Neural cell (in vitro differentiated cells): Measurements from ENCODE around the gene LDB2. TPM values are rescaled to one million over a fixed set of nuclear protein-coding genes. Genes with fewer than 3 reads are reported as not detected.

ENCODE experiments used
- H2AFZ ChIP-seq: fragments of 200-600, 300-800 bp; sonication (generic), shearing (Covaris generic); 2 replicates; pipeline ENCODE4 v1.6.0; 2014; ENCODE audit warnings: low read depth, mild to moderate bottlenecking, antibody characterized with exemption, low read length, moderate library complexity
- H3F3A ChIP-seq: fragments of 200-600 bp; shearing (Covaris generic); 2 replicates; pipeline ENCODE4 v1.6.1; 2016; ENCODE audit warnings: mild to moderate bottlenecking, moderate library complexity, mixed read lengths, antibody characterized with exemption, low read length; ENCODE audit not compliant: insufficient read depth, poor library complexity, severe bottlenecking
- H3K27ac ChIP-seq: fragments of 200-600, 300-800 bp; sonication (generic), shearing (Covaris generic); 2 replicates; pipeline ENCODE4 v1.5.1; 2014; ENCODE audit warnings: mild to moderate bottlenecking, low read length, moderate library complexity
- H3K27me3 ChIP-seq: fragments of 300-800, 200-600 bp; sonication (generic), shearing (Covaris generic); 2 replicates; pipeline ENCODE4 v1.6.0; 2014; ENCODE audit warnings: mild to moderate bottlenecking, low read depth, low read length, moderate library complexity; ENCODE audit not compliant: insufficient read depth
- H3K36me3 ChIP-seq: fragments of 300-800, 200-600 bp; sonication (generic), shearing (Covaris generic); 2 replicates; pipeline ENCODE4 v1.5.1; 2014; ENCODE audit warnings: mild to moderate bottlenecking, antibody characterized with exemption, low read length, moderate library complexity; ENCODE audit not compliant: insufficient read depth
- H3K4me2 ChIP-seq: fragments of 300-800, 200-600 bp; sonication (generic), shearing (Covaris generic); 2 replicates; pipeline ENCODE4 v1.6.0; 2014; ENCODE audit warnings: mild to moderate bottlenecking, low read length
- H3K4me3 ChIP-seq: fragments of 300-800, 200-600 bp; sonication (generic), shearing (Covaris generic); 2 replicates; pipeline ENCODE4 v1.5.1; 2014; ENCODE audit warnings: mild to moderate bottlenecking, low read length, moderate library complexity
- H3K79me2 ChIP-seq: fragments of 200-600 bp; shearing (Covaris generic); replicated peaks from 2 replicates; pipeline ENCODE4 v1.6.0; 2014; ENCODE audit warnings: mild to moderate bottlenecking, low read length, moderate library complexity; ENCODE audit not compliant: insufficient read depth
- H3K9ac ChIP-seq: fragments of 300-800, 200-600 bp; sonication (generic), shearing (Covaris generic); 2 replicates; pipeline ENCODE4 v1.6.1; 2016; ENCODE audit warnings: mild to moderate bottlenecking, low read length, mixed read lengths
- H3K9me2 ChIP-seq: fragments of 200-600 bp; shearing (Covaris generic); 2 replicates; pipeline ENCODE4 v1.6.1; 2016; ENCODE audit warnings: mild to moderate bottlenecking, low read length, mixed read lengths; ENCODE audit not compliant: insufficient read depth
- H3K9me3 ChIP-seq: fragments of 200-600, 300-800 bp; sonication (generic), shearing (Covaris generic); 2 replicates; pipeline ENCODE4 v1.6.1; 2016; ENCODE audit warnings: mild to moderate bottlenecking, mixed run types, low read length, moderate library complexity, mixed read lengths
- H4K20me1 ChIP-seq: fragments of 200-600 bp; shearing (Covaris generic); 2 replicates; pipeline ENCODE4 v1.6.1; 2016; ENCODE audit warnings: mild to moderate bottlenecking, mixed run types; ENCODE audit not compliant: insufficient read depth
- EP300 ChIP-seq: fragments of 450-650 bp; conservative IDR thresholded peaks from 2 replicates; pipeline ENCODE4 v1.6.1; 2014; ENCODE audit warnings: antibody characterized with exemption, mild to moderate bottlenecking, moderate library complexity; ENCODE audit not compliant: poor library complexity, severe bottlenecking
- EZH2 ChIP-seq: fragments of 200-600, 300-800 bp; shearing (Covaris generic), sonication (generic); IDR thresholded peaks from 2 replicates; pipeline ENCODE4 v1.6.1; 2014; ENCODE audit warnings: antibody characterized with exemption, low read length, borderline replicate concordance, mild to moderate bottlenecking; ENCODE audit not compliant: insufficient read depth, poor library complexity, severe bottlenecking
- MXI1 ChIP-seq: fragments of 450-650 bp; conservative IDR thresholded peaks from 2 replicates; pipeline ENCODE4 v1.6.1; 2014; ENCODE audit warnings: antibody characterized with exemption, mild to moderate bottlenecking; ENCODE audit not compliant: poor library complexity, severe bottlenecking
- POLR2AphosphoS5 ChIP-seq: IDR thresholded peaks from 2 replicates; pipeline ENCODE4 v1.6.1; 2012
- RAD21 ChIP-seq: fragments of 450-650 bp; conservative IDR thresholded peaks from 2 replicates; pipeline ENCODE4 v1.6.1; 2014; ENCODE audit warnings: antibody characterized with exemption, mild to moderate bottlenecking, moderate library complexity
- SMC3 ChIP-seq: fragments of 450-650 bp; conservative IDR thresholded peaks from 2 replicates; pipeline ENCODE4 v1.6.1; 2014; ENCODE audit warnings: antibody characterized with exemption, mild to moderate bottlenecking, moderate library complexity; ENCODE audit not compliant: poor library complexity
- TAF1 ChIP-seq: IDR thresholded peaks from 2 replicates; pipeline ENCODE4 v1.6.1; 2012; ENCODE audit warnings: low read depth
- polyA plus RNA-seq: library from polyadenylated mRNA; depleted of rRNA; stranded (reverse); fragments of >200 nt; gene quantifications from 2 replicates; pipeline ENCODE4 v1.2.3, GENCODE V29; 2014
- TF ChIP-seq, protein P1 (sequence below): IDR thresholded peaks from 2 replicates; pipeline ENCODE4 v1.6.1; 2012; ENCODE audit warnings: borderline replicate concordance
- TF ChIP-seq, protein P2 (sequence below): fragments of 450-650 bp; IDR thresholded peaks from 2 replicates; pipeline ENCODE4 v1.5.1; 2014; ENCODE audit warnings: antibody characterized with exemption, mild to moderate bottlenecking, moderate library complexity; ENCODE audit not compliant: poor library complexity, severe bottlenecking

Gene LDB2
- polyA plus RNA-seq, 1 donor from 2014 or later = 58.9 TPM

DNA sequence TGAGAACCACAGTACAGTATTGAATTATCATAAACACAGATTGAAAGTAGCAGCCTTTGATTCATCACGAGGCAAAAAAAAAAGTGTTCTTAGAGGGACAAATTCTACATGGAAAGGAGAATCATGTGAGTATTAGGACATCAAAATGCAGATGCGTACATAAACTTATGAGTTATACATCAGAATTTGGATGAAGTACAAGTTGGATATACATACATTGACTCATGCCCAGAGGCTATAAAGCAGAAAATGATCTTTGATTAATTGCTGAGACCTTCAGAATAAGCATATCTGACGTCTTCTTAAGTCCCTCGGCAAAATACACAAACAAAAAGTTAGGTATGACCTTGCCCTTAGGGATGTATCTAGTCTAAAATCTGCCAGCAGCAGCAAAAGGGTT is 206.4 kb downstream of the LDB2 start:
- H3K9me2 ChIP-seq = no peaks in the 10 kb centered on the region
- no peak overlapping the region for H3K4me2 ChIP-seq
- H3K4me3 ChIP-seq = no peak overlapping the region
- H4K20me1 ChIP-seq = no peaks in the 10 kb centered on the region
- no peaks in the 10 kb centered on the region for H3K36me3 ChIP-seq
- no peak for TF ChIP-seq MXI1
- TF ChIP-seq, protein P1, sequence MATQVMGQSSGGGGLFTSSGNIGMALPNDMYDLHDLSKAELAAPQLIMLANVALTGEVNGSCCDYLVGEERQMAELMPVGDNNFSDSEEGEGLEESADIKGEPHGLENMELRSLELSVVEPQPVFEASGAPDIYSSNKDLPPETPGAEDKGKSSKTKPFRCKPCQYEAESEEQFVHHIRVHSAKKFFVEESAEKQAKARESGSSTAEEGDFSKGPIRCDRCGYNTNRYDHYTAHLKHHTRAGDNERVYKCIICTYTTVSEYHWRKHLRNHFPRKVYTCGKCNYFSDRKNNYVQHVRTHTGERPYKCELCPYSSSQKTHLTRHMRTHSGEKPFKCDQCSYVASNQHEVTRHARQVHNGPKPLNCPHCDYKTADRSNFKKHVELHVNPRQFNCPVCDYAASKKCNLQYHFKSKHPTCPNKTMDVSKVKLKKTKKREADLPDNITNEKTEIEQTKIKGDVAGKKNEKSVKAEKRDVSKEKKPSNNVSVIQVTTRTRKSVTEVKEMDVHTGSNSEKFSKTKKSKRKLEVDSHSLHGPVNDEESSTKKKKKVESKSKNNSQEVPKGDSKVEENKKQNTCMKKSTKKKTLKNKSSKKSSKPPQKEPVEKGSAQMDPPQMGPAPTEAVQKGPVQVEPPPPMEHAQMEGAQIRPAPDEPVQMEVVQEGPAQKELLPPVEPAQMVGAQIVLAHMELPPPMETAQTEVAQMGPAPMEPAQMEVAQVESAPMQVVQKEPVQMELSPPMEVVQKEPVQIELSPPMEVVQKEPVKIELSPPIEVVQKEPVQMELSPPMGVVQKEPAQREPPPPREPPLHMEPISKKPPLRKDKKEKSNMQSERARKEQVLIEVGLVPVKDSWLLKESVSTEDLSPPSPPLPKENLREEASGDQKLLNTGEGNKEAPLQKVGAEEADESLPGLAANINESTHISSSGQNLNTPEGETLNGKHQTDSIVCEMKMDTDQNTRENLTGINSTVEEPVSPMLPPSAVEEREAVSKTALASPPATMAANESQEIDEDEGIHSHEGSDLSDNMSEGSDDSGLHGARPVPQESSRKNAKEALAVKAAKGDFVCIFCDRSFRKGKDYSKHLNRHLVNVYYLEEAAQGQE = no peak
- no peaks in the 10 kb centered on the region for H3K27me3 ChIP-seq
- H3K9ac ChIP-seq = no peak overlapping the region
- H3K27ac ChIP-seq = no peak overlapping the region
- no peaks in the 10 kb centered on the region for H3K9me3 ChIP-seq
- no peak overlapping the region for H2AFZ ChIP-seq
- no peaks in the 10 kb centered on the region for H3F3A ChIP-seq
- no peaks in the 10 kb centered on the region for H3K79me2 ChIP-seq

DNA sequence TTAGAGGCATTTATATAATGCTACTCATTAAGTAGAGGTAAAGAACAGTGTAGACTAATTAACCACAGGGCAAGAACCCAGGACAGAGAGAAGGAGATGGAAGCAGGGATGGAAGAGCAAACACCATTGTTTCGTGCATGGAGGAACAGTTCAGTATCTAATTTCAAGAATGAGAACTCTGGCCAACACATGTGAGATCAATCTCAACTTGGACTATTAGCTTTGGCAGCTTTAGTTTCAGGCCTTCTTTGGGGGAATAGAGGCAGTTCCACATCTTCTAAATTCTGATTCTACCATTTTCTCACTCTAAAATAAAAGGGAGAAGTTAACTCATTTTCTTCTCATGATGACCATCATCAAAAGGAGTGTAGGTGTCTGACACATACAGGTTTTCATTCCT is 207.0 kb downstream of the LDB2 start:
- H3K9ac ChIP-seq = no peak overlapping the region
- H3K27me3 ChIP-seq = no peaks in the 10 kb centered on the region

DNA sequence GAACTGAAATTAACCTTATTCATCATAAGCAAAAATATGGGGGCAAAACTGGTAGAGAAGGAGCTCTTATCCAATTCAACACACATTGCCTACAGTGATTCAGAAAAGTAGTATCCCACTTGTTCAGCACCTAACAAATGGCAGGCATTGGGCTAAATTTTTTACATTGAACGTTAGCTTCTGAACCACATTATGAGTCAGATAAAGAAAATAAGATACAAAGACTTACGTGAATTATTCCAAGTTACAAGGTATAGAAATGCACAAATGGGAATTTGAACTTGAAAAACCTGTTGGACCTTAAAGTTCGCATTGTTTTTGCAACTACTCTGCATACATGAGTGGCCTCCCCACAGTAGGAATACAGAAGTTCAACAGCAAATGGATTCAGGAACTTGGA is 210.6 kb downstream of the LDB2 start:
- H3K9me2 ChIP-seq = no peaks in the 10 kb centered on the region

More for the DNA sequence above, 207.0 kb downstream of the LDB2 start:
- no peaks in the 10 kb centered on the region for H3F3A ChIP-seq
- H3K9me2 ChIP-seq = no peaks in the 10 kb centered on the region
- no peaks in the 10 kb centered on the region for H3K36me3 ChIP-seq
- H4K20me1 ChIP-seq = no peaks in the 10 kb centered on the region
- no peak overlapping the region for H3K4me3 ChIP-seq
- no peak overlapping the region for H3K27ac ChIP-seq
- H3K4me2 ChIP-seq = no peak overlapping the region
- no peak for TF ChIP-seq POLR2AphosphoS5
- no peak for TF ChIP-seq SMC3
- no peak for TF ChIP-seq RAD21
- TF ChIP-seq, protein P2, sequence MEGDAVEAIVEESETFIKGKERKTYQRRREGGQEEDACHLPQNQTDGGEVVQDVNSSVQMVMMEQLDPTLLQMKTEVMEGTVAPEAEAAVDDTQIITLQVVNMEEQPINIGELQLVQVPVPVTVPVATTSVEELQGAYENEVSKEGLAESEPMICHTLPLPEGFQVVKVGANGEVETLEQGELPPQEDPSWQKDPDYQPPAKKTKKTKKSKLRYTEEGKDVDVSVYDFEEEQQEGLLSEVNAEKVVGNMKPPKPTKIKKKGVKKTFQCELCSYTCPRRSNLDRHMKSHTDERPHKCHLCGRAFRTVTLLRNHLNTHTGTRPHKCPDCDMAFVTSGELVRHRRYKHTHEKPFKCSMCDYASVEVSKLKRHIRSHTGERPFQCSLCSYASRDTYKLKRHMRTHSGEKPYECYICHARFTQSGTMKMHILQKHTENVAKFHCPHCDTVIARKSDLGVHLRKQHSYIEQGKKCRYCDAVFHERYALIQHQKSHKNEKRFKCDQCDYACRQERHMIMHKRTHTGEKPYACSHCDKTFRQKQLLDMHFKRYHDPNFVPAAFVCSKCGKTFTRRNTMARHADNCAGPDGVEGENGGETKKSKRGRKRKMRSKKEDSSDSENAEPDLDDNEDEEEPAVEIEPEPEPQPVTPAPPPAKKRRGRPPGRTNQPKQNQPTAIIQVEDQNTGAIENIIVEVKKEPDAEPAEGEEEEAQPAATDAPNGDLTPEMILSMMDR = no peak
- TF ChIP-seq EZH2 = no peak
- H3K9me3 ChIP-seq = no peaks in the 10 kb centered on the region
- no peaks in the 10 kb centered on the region for H3K79me2 ChIP-seq
- no peak overlapping the region for H2AFZ ChIP-seq

More for the DNA sequence above, 210.6 kb downstream of the LDB2 start:
- no peak for TF ChIP-seq SMC3
- no peak for TF ChIP-seq POLR2AphosphoS5
- TF ChIP-seq, protein P2 = no peak
- no peak for TF ChIP-seq EZH2
- TF ChIP-seq TAF1 = no peak
- no peak for TF ChIP-seq RAD21
- TF ChIP-seq, protein P1 = no peak
- TF ChIP-seq MXI1 = no peak
- TF ChIP-seq EP300 = no peak
- Histone ChIP-seq H3K79me2 (no peaks in the 10 kb centered on the region), H3F3A (no peaks in the 10 kb centered on the region), H4K20me1 (no peaks in the 10 kb centered on the region), H3K27me3 (no peaks in the 10 kb centered on the region), H2AFZ (no peak overlapping the region), H3K9ac (no peak overlapping the region), H3K36me3 (no peaks in the 10 kb centered on the region), H3K4me3 (no peak overlapping the region), H3K27ac (no peak overlapping the region), H3K4me2 (no peak overlapping the region), H3K9me3 (no peaks in the 10 kb centered on the region)
